GM18858 (cell line): ENCODE results near the gene ARHGAP25.

Source experiments
- ATAC-seq: cut with Tn5 transposase; IDR thresholded peaks from one replicate; pipeline ENCODE4 v1.9.1; 2021; ENCODE audit not compliant: unreplicated experiment

Gene ARHGAP25

DNA sequence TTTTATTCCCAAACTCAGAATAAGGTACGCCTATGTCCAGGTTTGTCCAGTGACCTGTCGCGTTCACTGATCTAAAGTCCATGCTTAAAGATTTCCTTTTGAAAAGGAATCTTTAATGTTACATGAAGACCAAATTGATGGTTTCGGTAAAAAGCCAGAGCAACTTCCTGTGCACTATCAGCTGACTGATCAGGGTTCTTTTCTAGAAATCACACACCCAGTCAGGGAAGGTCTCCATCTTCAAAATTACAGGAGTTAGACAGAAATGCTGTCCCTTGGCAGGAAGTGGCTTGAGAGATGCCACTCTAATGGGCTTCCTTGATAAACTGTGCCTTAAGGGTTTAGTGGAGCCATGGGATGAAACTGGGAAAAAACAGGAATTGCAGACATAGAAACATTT is 14.7 kb upstream of the ARHGAP25 start:
- ATAC-seq: no peak

DNA sequence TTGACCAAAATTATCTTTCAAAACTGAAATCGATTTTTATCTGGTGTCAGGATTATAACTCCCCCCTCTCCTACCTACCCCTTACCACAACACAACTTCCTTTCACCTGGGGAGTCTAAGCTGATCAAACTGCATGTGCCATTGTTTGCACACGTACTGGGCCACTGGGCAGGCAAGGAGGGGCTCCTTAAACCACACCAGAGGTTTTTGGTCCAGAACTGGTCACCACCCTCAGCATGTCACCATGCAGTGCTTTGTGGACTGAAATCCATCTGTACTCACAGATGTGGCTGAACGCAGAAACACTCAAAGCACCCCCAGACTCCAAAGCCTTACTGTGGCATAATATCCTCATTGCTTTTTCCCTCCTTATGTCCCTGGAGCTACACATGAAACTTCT is 13.9 kb upstream of the ARHGAP25 start:
- ATAC-seq: no peak

DNA sequence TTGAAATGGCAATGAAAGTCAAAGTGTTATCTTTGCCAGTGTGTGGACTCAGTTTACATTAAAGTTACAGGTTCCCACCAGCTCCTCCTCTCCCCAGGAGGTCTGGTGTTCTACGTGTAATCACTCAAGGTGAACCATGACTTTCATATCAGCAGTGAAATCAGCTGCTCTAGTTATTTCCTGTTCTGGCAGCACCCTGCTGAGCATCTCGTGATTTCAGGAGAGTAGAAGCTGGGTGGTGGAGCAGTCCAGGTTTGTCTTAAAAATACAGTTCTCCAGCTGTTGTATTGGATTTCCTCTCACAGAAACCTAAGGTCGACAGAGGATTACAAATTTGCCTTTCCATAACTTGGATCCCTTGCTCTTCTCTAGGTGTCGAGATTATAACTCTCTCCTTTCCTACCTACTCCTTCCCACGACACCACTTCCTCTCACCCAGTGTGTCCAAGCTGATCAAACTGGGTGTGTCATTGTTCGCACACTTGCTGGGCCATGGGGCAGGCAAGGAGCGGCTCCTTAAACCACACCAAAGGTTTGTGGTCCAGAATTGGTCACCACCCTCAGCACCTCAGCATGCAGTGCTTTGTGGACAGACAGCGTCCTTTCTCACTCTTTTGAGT is 13.0 kb upstream of the ARHGAP25 start:
- peak; percentile 69 for ATAC-seq

DNA sequence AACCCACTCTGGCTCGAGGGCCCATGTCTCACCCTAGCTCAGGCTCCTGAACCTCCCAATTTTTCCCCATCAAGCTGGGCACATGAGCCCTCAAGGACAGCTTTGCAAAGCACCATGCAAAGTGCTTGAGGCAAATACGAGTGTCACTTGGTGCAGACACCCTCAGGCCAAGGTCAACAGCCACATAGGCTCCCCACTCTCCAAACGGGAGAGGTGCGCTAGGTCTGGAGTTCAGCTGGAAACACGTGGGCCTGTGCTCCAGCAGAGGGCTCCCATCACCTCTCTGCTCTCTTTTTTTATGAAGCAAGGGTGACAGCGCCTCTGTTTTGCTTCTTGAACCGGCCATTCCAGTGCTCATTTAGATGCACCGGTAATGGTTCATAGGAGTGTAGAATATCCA is 11.9 kb upstream of the ARHGAP25 start:
- ATAC-seq: no peak

DNA sequence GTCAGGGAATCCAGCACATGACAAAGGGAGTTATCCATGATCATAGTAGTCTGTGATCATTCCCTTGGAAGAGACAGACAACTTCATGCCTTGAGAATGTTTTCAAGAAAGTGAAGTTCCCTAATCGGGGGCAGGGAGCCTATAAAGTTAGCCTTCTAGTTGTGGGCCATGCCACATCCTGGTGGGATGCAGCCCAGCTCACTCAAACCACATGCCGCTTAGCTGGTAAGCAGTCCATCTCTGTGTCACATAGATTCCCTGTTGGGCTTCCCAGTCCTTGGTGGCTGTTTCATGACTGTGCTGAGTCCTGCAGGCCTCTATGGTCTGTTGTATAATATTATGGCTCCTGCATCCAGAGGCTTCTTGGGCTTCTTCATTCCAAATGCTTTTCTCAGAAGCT is 11.4 kb upstream of the ARHGAP25 start:
- no peak for ATAC-seq

DNA sequence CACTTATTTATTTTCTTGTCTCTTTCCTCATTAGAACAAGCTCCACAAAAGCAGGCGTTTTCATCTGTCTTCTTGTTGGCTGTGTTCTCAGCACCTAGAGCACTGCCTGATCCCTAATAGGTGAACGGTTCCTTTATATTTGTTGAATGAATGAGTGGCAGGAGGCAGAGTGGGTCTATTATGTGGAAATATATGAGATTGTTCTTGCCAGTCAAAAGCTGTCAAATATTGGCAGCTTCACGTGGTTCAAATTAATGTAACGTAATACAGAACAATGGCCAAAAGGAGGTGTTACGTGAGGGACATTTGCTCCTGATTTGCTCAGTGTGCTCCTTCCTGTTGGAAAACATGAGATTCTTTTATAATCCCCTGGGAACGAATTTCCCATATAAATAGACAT is 8.5 kb upstream of the ARHGAP25 start:
- no peak for ATAC-seq

DNA sequence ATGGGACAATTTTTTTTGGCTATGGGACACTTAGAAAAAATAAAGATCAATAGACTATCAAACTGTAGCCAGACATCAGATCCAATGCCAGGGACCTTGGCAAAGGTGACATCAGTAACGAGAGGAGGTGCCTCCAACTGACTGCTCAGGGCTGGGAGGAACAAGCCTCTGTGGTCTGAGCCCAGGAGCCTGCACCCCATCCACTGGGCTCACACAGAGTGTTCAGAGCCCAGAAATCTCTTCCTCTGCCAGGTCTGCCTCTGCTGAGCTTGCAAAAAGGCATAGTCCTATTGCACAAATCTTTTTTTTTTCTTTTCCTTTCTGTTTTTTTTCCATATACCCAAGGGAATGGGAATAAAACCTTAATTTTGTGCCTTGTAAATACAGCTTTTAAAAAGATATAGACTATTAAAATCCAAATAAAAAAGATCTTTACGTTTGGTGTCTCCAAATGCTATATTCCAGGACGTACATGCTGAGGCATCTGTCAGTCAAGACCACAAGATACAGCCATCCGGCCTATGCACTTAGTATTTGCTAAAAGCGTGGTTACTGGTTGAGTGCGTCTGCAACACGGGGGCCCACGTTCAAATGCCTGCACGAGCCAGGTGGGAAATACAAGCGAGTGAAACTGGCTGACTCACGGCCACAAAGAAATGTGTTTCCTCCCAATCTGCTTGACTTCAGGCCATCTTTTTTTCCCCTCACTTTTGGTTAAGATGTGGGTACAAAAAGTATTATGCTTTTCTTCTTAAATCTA is 7.8 kb upstream of the ARHGAP25 start:
- peak; percentile 93 for ATAC-seq

DNA sequence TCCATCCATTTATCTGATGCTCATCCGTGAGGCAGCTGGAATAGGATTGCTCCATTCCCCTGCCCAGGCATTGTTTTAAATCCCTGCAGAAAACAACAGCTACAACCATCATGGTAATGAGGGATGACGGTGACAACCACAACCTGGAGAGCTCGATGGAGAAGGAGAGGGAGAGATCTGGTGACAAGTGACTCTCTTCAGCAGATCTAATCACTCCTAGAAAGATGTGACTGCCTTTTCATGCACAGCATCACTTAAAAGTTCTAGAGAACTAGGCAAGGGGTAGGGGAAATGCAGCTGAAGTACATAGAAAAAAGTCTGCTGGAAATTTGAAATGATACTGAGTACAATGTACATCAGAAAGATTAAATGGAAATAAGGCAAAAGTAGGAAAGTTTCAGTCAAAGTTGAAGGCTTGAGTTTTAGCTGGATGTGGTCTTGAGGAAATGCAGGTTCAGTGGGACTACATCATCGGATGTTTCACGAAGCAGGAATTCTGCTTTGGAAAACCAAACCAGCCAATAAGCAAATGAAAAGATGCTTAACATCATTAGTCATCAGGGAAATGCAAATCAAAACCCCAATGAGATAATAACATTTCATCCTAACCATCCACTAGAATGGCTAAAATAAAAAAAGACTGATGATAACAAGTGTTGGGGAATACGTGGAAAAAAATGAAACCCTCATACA is 6.8 kb upstream of the ARHGAP25 start:
- ATAC-seq: no peak

DNA sequence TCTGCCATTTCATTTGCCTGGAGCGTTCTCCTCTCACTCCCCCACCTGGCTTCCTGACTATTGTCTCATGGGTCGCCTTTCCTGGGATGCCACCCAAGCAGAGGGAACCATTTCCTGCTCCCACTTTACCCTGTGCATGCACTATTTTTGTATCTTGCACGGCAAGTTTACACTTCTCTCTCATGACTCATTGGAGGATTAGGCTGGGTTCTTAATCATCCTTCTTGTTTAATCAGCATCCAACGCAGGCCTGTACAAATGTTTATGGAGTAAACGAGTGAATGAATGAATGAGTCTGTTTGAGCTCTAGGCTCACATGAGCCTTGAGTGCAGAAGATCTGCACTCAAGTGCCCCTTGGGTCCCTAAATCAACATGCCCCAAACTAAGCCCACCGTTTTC is 3.8 kb upstream of the ARHGAP25 start:
- no peak for ATAC-seq

DNA sequence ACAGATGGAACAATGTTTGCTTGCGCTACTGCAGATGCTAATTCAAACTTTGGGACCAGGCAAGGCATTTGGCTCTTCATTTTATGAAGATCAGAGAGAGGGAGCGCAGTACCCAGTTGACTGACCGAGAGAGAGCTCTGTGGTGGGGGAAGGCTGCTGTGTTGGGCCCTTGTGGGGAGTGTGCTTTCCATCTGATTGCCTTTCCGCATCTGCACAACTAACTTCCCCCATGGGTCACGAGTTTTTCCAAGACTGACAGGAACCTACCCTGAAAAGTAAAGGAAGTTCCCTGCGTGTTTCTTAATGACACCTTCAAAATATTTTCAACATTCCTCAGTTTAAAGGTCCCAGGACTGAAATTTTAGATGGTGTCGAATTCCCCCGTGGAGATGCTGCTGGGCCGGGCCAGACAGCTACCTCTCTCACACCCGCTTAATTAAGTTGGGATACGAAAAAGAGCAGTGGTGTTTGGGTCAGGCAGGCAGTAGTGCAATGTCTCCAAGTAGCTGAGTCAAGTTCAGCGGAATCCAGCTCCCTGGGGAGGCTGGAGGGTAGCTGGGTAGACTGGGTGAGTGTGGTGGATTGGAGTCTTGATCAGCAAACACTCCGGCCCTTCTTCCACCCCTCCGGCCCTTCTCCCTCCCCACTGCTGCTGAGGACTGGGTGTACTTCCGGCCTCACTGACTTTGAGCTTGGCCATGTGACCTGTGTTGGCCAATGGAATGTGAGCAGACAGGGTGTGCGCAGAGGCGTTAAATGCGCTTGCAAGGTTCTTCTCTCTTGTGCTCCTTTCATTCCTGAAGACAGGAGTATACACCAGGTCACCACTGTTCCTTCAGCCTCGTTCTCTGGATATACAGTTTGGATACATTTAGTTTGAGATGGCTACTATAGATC is 2.3 kb upstream of the ARHGAP25 start:
- no peak for ATAC-seq

DNA sequence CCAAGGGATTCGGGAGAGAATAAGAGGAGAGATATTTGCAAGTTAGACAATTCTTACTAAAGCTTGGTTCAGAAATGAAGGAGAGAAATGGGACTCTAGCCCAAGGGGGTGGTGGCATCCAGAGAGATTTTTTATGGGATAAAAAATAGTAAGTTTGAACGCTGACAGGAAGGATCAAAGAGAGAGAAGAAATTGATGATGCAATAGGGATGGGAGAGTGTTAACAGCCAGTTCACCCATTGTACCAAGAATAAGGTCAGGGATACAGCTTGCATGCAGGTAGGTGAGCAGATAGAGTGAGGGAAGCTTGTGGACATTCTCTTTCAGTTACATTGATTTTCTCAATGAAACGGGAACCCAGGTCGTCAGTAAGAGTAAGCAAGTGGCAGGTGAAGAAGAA is 1.2 kb upstream of the ARHGAP25 start:
- ATAC-seq: no peak

DNA sequence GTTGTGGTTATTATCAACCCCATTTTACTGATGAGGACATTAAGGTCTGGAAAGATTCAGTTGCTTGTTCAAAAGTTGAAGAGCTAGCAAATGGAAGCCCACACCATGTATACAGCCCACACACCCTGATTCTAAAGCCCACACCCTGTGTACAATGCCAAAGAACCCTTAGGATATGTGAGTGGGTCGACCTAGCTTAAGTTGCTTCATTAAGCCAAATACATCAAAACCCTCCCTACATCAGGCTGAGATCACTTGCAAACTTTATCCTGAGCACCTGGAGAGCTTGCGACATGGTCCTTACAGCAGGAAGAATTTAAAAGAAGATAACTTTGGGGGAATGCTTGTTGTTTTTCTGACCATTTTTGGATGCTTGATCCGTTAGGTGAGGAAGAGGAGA is 435 bp upstream of the ARHGAP25 start:
- ATAC-seq: no peak

DNA sequence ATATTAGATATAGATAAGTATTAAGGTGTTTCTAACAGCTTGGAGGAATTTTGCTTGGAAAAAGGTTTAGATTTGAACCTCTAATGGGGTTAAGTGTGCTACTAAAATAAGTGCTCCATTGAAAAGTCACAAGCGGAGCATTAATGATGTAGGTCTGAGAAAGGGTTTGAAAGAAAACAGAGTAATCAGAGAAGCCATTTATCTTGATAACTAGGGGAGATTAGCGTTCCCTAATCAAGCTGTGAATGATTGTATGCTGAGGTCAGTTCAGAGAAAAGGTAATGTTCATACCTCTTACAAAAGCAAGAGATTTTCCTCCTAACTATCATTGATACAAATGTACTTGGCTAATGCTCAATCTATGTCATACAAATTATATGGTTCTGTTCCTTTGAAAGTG is 1.5 kb downstream of the ARHGAP25 start:
- no peak for ATAC-seq

DNA sequence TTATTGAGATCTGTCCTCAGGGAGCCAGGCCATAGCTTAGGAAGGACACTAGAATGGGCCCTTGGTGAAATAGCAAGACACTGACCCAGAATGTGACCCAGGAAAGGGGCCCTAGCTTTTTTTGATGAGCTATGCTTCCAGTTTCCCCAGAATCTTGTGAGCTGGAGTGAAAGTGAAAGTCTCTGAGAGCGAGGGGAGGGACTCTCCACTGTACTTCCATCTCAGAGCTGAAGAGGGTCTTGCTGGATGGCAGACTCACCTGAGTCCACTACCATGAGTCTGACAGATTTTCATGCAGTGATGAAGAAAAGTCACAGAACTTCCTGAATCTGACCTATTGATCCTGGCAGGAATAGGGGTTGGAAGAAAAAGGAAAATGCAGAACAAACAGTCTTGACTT is 3.1 kb downstream of the ARHGAP25 start:
- no peak for ATAC-seq

DNA sequence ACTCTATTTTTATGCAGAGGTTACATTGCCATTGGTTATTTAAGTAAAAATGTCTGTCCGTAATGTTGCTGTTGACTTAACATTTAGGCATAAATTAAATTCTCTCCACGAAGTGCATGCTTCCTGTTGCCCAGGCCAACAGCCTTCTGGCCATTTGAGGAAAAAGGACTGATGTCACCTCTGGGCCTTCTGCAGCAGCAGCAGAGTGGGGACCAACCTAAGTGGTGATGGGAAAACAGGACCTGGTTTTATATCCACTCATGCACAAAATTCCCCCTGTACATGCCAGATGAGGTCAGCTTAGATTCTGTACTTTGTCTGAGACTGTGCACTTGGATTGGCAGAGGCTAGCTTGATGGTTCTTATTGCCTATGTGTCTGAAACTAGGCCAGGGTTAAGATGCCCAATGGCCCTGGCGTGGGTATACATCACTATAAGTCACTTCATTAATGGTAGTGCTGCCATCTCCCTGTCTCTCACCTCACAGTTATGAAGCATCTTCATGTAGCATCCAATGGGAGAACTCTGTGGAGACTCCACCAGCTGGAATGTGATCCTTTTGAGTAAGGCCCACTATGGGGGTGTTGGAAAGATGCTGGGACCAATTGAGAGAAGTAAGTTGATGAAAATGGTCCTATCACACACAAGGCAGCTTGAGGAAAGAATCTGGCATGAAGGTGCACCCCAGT is 4.4 kb downstream of the ARHGAP25 start:
- ATAC-seq: no peak

DNA sequence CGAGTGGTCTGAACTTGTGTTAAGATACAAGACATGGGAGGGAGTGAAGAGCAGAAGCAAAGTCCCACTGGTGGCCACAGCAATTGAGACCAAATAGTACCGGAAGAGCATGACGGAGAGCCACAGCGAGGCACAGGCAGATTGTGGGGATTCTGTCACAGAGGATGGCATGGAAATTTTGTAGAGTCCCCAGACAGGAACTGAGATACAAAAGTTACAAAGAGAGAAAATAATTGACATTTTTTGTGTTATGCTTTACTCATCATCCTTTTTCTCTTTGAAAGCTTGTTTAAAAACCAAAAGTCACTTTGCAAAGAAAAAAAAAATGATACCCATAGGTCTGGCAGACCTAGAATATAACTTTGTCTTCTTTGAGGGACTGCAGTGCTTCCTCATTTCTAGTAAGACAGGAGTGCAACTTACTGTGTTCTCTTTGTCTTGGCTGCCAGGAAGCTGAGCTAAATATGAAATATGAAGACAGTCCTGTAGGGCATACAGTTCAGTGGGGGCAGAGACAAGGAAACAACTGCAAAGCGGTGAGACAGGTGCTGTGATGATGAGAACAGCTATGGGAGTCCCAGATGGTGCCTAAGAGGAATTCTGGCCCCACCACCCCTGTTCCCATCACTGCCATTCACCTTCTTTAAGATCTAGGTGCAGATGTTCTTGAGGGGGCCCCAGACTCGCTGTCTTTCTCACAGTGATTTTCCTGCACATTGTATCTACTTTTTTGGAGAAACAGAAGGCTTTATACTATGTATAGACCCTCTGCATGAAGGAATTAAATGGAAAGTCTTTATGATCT is 5.2 kb downstream of the ARHGAP25 start:
- ATAC-seq: no peak

DNA sequence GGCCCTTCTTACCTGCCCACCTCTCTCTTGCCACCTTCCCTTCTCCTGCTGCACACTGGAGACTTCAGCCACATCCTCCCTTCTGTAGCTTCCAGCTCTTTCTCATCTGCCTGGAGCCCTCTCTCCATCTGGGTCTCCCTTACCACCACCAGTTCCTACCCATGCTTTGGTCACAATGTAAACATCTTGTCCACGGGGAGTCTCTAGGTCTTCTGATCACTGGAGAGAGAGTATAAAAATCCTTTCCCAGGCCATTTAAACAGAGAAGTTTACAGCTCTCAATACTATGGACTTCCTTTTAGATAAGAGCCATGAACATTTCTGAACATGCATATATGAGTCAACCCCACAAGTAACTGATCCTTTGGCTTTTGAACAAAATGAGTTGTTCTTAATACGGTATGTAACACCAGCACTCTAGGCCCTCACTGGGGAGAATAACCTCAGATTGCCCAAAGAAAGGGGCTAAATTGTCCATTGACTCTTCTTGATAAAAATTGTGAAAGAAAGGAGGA is 5.8 kb downstream of the ARHGAP25 start:
- ATAC-seq: no peak

DNA sequence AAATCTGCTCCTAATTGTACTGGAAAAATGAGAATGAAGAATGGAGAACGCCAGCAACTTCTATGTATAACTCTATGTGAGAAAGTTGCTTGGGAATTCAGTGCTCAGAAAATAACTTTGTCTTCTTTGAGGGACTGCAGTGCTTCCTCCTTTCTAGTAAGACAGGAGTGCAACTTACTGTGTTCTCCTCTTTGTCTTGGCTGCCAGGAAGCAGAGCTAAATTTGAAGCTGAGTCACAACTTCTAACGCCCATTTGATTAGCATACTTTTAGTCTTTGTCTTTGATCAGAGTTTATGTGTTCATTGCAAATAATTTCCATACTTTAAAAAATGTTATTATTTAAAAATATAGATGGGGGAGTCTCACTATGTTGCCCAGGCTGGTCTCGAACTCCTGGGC is 6.6 kb downstream of the ARHGAP25 start:
- no peak for ATAC-seq

DNA sequence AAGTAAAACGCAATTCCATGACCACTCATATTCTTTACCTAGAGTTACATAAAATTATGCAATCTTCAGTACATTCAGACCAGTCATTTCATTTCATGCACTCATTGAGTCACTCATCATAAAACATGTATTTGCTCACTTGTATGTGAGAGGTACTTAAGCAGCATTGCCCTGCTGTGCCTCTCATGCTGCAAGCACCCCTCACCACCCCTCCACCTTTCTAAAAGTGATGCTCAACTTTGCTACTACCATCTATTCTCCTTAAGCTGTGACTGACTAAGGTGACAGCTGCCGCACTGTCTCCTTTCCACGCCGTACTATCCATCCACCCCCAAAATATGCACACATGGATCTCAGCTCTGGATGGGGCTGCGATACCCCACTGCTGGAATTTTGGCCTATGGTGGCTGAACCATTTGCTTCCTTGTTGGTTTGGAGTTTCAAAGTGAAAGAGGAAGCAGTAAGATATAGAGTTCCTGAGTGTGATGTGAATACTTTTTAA is 7.2 kb downstream of the ARHGAP25 start:
- no peak for ATAC-seq
